Measurements from ENCODE around the gene IRF9. TPM values are rescaled to one million over a fixed set of nuclear protein-coding genes. Genes with fewer than 3 reads are reported as not detected.

IRF9 gene
- total RNA-seq, 1 experiment from 2014 or later: 27.6 TPM

GRCh38 chr14:24185026-24185425, 24.0 kb downstream of the IRF9 start:
- Mint-ChIP-seq H3K27me3 (ENCODE audit: low read depth) (no peaks in the 10 kb centered on the region; the same call in 1 of the 2 replicates), H3K36me3 (ENCODE audit: insufficient read depth in 1 of 3, low read depth in 3 of 3) (peaks cover 36 to 85% (median 67%) of the 10 kb centered on the region in 3 experiments; a peak in 6 of 7 replicates), H3K4me3 (no peak overlapping the region), H3K4me1 (peaks cover 14 to 15% of the 10 kb centered on the region in 2 experiments), H3K27ac (peak overlapping the region in 1 of 3 experiments; percentile 31; a peak in 1 of 7 replicates), H3K9me3 (no peaks in the 10 kb centered on the region)
- DNase-seq: no peak
- H3K18ac ChIP-seq (ENCODE audit: insufficient read length, low read depth, low read length): no peak overlapping the region
- no peak overlapping the region for H2BK5ac ChIP-seq (ENCODE audit: insufficient read length, low read length)
- no peak overlapping the region for H2AK5ac ChIP-seq (ENCODE audit: insufficient read length, low read length)
- H3K56ac ChIP-seq (ENCODE audit: insufficient read length, low read depth, low read length): no peak overlapping the region
- no peak overlapping the region for H4K8ac ChIP-seq (replicated peaks; ENCODE audit: insufficient read length, low read depth, low read length)
- no peak overlapping the region for H2AFZ ChIP-seq (ENCODE audit: low read length)
- H3K4me1 ChIP-seq (ENCODE audit: insufficient read depth, low read length): no peaks in the 10 kb centered on the region; the same call in 1 of the 2 replicates
- no peak overlapping the region for H3K9ac ChIP-seq (ENCODE audit: extremely low read depth, insufficient read length, low read length)
- no peak for TF ChIP-seq CTCF (conservative IDR thresholded peaks at IDR 0.05)
- peaks cover 4% of the 10 kb centered on the region for H3K79me1 ChIP-seq (ENCODE audit: insufficient read depth, low read depth, low read length, poor library complexity, severe bottlenecking)
- H2BK120ac ChIP-seq (ENCODE audit: low read depth, low read length, poor library complexity, severe bottlenecking): no peak overlapping the region
- H3T11ph ChIP-seq (ENCODE audit: low read length): no peak overlapping the region
- H2BK15ac ChIP-seq (ENCODE audit: low read depth, low read length): no peak overlapping the region
- H4K20me1 ChIP-seq (ENCODE audit: control insufficient read depth, insufficient read depth, insufficient read length): no peaks in the 10 kb centered on the region
- no peaks in the 10 kb centered on the region for H3K23me2 ChIP-seq (ENCODE audit: insufficient read length, low read depth, low read length, poor library complexity, severe bottlenecking)
- no peak overlapping the region for H2BK12ac ChIP-seq (ENCODE audit: insufficient read length, low read depth, low read length)
- no peaks in the 10 kb centered on the region for H3K27me3 ChIP-seq (ENCODE audit: insufficient read depth, low read length)
- H3K79me2 ChIP-seq (ENCODE audit: insufficient read depth, low read length): no peaks in the 10 kb centered on the region
- no peak overlapping the region for H2BK20ac ChIP-seq (ENCODE audit: low read depth, low read length, poor library complexity, severe bottlenecking)
- no peak overlapping the region for H3K23ac ChIP-seq (ENCODE audit: insufficient read length, low read depth, low read length)
- H4K91ac ChIP-seq (ENCODE audit: insufficient read length, low read depth, low read length): no peak overlapping the region
- no peak overlapping the region for H3K14ac ChIP-seq (ENCODE audit: insufficient read depth, low read length)
- H4K5ac ChIP-seq (ENCODE audit: insufficient read length, low read depth, low read length): no peak overlapping the region
- no peak overlapping the region for H3K27ac ChIP-seq (ENCODE audit: insufficient read length, low read depth, low read length)
- H3K4ac ChIP-seq (ENCODE audit: low read depth, low read length): no peak overlapping the region
- no peaks in the 10 kb centered on the region for H3K9me3 ChIP-seq (ENCODE audit: control insufficient read depth, low read depth, low read length)
- no peak overlapping the region for H3K4me2 ChIP-seq (ENCODE audit: insufficient read depth, insufficient read length, low read length)
- no CpG with 5 or more reads among the region's 7 CpGs for WGBS (ENCODE audit: extremely low coverage, insufficient read length, low lambda C conversion rate)

All from H9 (cell line).